Right forelimb (tissue), 1 donor: ENCODE data around the gene TACSTD2.
"Not testable (repeated sequence)": the region's sequence is repeated elsewhere in the genome, so short reads cannot be mapped to it uniquely, and the experiment has no call there.

Source experiments
- DNase-seq: peaks from one replicate; pipeline ENCODE4 v3.0.0-alpha.2; 2018

TACSTD2 gene, protein sequence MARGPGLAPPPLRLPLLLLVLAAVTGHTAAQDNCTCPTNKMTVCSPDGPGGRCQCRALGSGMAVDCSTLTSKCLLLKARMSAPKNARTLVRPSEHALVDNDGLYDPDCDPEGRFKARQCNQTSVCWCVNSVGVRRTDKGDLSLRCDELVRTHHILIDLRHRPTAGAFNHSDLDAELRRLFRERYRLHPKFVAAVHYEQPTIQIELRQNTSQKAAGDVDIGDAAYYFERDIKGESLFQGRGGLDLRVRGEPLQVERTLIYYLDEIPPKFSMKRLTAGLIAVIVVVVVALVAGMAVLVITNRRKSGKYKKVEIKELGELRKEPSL

GRCh38 chr1:58576727-58577653 is at the start of gene TACSTD2:
TSS of gene TACSTD2 (minus strand) at chr1:58577252. CDS start at chr1:58577156, 96 bp downstream.
- DNase-seq, result no peak

GRCh38 chr1:58626293-58626692 is 49.2 kb upstream of the TACSTD2 start:
- no peak for DNase-seq

DNA sequence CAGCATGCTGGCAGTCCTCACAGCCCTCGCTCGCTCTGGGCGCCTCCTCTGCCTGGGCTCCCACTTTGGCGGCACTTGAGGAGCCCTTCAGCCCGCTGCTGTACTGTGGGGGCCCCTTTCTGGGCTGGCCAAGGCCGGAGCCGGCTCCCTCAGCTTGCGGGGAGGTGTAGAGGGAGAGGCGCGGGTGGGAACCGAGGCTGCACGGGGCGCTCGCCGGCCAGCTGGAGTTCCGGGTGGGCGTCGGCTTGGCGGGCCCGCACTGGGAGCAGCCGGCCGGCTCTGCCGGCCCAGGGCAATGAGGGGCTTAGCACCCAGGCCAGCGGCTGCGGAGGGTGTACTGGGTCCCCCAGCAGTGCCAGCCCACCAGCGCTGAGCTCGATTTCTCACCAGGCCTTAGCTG is 46.2 kb upstream of the TACSTD2 start:
- not testable (repeated sequence) for DNase-seq

DNA sequence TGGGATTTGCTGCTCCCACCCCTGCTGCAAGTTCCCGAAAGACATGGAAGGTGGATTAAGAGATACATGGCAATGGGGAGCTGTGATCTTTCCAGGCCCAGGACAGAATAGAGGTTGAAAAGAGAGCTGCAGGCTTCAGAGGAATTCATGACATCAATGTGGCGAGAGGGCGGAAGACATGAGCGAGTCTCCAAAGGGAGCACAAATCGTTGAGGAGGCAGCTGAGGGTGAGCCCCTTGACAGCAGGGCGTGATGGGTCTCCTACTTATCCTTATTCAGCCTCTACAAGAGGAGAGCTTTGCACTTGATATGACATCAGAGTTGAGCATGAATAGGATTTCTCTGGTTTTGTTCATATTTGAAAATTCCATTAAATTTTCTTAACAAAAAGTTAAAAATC is 45.5 kb upstream of the TACSTD2 start:
- no peak for DNase-seq

DNA sequence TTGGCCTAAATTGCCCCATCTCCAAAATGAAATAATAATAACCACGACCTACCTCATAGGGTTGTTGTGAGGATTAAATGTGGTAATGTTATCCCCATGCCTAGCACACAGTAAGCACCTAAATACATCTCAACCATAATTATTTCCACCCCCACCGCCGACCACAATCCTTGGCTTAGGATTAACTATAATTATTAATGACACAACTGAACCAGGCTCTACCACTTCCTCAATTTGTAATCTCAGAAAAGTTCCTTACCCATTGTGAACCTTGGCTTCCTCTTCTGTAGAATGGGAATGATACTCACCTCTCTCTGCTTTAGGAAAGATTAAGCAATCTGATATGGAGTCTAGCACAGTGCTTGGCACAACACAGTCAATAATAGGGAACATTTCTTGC is 44.3 kb upstream of the TACSTD2 start:
- DNase-seq, result no peak

DNA sequence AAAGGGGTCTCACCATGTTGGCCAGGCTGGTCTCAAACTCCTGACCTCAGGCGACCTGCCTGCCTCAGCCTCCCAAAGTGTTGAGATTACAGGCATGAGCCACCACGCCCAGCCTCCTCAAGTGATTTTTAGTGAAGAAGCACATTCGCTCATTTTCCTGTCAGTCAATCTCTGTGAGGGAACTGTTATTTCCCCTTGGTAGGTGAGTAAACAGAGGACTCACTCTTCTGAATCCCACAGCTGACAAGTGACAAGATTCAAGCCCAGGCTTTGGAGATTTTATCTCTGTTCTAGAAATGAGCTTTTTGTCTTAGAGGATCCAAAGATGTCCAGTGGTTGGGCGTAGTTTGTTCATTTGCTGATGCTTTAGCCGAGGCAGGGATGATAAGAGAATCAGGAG is 43.9 kb upstream of the TACSTD2 start:
- DNase-seq, result no peak

DNA sequence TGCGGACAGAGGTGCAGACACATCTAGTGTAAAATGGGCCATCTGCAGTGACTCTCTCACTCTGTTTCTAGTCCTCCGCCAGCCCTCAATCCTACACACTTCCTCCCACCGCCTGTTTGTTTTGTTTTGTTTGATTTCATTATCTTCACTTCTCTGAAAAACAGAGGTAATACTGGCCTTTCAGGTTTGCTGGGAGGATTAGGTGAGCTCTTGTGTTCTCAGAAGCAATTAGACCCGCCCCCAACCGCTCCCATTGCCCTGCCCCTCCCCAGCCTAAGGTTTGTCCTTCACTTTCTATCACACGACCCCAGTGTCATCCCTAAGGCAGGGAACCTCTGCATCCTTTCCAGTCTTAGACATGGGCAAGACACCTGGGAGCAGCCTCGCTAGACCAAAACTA is 43.2 kb upstream of the TACSTD2 start:
- no peak for DNase-seq

- DNase-seq, result no peak
Observed at GRCh38 chr1:58619286-58620054, 42.4 kb upstream of the TACSTD2 start.

GRCh38 chr1:58618303-58618702 is 41.3 kb upstream of the TACSTD2 start:
- no peak for DNase-seq

GRCh38 chr1:58611861-58612385 is 34.9 kb upstream of the TACSTD2 start:
- DNase-seq, result no peak

GRCh38 chr1:58608945-58609344 is 31.9 kb upstream of the TACSTD2 start:
- no peak for DNase-seq

DNA sequence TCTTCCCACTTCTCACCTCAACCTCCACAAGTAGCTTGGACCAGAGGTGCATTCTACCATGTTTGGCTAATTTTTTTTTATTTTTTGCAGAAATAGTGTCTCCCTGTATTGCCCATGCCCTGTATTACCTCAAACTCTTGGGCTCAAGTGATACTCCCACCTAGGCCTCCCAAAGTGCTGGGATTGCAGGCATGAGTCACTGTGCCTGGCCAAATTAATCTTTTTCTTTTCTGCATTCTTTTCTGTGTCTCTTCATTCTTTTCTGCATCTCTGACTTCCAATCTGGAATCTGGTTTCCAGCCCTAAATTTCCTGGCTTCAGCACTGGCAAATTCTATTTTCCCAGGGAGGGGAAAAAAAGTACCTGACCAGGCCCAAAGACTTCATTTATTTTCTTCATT is 31.2 kb upstream of the TACSTD2 start:
- DNase-seq, result no peak

DNA sequence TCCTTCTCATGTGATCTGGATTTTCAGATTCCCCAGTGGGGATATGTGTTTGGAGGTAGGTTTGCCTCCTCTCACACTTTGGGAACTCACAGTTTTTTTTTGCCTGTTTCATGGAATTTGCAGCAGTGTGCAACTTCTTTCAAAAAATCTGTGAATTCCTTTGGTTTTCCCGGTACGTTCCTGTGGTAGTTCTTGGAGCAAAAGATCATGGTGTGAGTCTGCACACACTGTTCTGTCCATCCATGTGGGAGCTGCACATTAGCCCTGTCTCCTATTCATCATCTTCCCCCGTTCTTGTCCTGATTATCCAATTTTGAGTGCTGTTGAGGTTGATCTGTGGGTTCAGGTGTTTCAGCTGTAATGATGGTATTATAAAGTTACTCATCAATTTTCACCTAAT is 30.3 kb upstream of the TACSTD2 start:
- DNase-seq, result no peak

GRCh38 chr1:58601921-58602320 is 24.9 kb upstream of the TACSTD2 start:
- DNase-seq, result not testable (repeated sequence)

- no peak for DNase-seq
Observed at GRCh38 chr1:58597996-58598395, 20.9 kb upstream of the TACSTD2 start.

GRCh38 chr1:58597076-58597475 is 20.0 kb upstream of the TACSTD2 start:
- DNase-seq, result no peak

DNA sequence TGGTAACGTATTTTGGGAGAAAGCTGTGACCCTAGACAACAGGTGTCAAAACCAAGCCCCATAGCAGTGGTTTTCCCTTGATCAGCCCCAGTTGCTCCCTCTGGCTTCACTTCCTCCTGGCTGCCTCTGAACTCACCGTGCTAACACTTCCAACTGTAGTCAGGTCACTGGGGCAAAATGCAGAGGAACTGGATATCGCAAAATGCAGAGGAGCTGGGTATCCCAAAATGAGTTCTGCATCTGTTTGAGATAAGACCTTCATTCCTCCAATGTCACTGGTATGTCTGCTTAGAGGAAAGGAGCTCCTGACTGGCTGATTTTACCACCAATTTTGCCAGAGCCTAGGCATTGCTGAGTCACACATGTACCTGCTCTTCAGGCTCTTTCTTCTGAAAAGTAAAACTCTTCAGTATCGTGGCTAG is 19.6 kb upstream of the TACSTD2 start:
- DNase-seq, result no peak

DNA sequence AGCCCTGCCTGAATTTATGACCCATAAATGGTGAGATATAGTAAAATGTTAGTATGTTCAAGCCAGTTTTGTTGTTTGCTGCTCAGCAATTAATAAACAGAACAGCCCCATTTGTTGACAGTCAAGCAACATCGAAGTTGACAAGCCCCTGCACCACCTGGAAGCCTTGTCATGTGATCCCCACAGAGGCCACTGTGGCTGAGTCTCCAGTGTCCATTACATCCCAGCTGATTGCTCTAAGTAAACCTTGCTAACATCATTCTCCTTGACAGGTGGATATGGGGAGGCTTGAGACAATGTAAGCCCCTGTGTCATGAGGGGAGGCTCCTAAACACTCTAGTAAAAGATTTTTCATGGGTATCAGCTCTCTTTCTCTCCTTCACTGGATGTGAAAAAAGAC is 17.5 kb upstream of the TACSTD2 start:
- no peak for DNase-seq

DNA sequence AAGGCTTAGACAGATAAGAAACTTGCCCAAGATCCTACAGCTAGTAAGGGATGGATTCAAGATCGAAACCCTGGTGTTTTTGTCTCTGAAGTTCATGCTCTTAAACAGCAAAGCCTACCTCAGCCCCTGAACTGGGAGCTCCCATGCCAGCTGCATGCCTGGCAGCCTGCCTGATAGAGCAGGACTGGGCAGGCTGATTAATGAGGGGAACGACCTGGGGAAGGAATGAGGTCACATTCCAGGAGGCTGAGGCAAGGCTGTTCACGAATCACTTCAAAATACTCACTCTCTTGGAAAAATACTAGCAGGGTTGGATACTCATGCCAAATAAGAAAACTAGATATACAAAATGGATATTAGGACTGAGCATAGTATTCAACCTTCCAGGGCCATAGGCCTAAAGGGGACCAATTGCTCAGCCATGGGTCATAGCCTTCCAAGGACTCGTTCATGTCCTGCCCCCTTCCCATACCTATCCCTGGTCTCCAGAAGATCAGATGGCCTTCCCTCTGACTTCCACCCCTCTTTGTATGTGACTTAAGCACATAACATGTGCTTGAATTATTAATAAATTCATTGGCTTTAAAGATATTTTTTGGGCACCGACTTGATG is 15.6 kb upstream of the TACSTD2 start:
- DNase-seq, result peak; percentile 48

DNA sequence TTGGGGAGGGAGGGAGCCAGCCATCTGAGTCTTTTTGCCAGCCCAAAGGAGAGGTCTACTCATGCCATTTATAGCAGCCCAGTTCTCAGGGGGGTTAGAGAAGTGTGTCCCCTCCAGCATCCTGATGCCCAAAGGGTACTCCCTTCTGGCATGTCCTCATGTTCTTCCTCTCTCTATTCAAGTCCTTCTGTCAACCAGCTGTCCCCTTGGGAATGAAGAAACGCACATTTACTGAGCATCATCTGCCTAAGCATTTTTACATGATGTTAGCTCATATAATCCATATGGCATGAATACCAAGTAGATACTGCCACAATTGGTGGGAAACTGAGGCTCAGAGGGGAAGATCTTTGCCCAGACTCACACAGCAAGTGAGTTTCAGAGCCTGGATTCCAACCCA is 14.8 kb upstream of the TACSTD2 start:
- DNase-seq, result no peak

DNA sequence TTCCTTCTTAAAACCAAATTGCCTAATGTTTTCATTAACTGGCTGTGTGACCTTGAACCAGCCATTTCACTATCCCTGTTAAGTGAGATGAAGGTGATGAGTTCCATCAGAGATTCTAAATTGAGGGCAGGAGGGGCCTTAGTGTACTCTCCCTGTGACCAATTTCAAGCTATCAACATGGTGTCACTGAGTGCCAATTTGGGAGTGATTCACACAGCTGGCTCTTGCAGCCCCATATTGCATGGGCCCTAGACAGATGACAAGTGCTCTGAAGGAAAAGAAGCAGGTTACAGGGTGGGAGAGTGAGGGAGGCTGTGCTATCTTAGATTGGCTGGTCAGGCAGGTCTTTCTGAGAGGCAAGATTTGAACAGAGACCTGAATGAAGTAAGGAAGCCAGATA is 13.0 kb upstream of the TACSTD2 start:
- DNase-seq, result no peak

DNA sequence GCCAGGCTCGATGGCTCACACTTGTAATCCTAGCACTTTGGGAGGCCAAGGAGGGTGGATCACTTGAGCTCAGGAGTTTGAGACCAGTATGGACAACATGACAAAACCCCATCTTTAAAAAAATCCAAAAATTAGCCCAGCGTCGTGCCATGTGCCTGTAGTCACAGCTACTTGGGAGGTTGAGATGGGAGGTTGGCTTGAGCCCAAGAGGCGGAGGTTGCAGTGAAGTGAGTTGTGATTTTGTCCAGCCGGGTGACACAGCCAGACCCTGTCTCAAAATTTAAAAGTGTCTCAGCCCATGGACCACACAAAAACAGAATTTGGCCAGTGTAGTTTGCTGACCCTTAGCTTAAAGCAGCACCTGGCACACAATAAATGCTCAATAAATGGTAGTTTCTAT is 11.3 kb upstream of the TACSTD2 start:
- no peak for DNase-seq

GRCh38 chr1:58587667-58588066 is 10.6 kb upstream of the TACSTD2 start:
- no peak for DNase-seq
